Dermis blood vessel endothelial cell (primary cell): ENCODE results near the gene STPG3. TPM values are rescaled to one million over a fixed set of nuclear protein-coding genes. Genes with fewer than 3 reads are reported as not detected.

ENCODE experiments used
- DNase-seq: peaks from one replicate; pipeline ENCODE4 v3.0.0; 2010
- total RNA-seq: library from RNA; depleted of rRNA; stranded (reverse); fragments of >200 nt; gene quantifications from 2 replicates; pipeline ENCODE4 v1.2.3, GENCODE V29; 2014

The STPG3 gene
- total RNA-seq, 1 donor from 2014 or later, result 0.34 TPM

DNA sequence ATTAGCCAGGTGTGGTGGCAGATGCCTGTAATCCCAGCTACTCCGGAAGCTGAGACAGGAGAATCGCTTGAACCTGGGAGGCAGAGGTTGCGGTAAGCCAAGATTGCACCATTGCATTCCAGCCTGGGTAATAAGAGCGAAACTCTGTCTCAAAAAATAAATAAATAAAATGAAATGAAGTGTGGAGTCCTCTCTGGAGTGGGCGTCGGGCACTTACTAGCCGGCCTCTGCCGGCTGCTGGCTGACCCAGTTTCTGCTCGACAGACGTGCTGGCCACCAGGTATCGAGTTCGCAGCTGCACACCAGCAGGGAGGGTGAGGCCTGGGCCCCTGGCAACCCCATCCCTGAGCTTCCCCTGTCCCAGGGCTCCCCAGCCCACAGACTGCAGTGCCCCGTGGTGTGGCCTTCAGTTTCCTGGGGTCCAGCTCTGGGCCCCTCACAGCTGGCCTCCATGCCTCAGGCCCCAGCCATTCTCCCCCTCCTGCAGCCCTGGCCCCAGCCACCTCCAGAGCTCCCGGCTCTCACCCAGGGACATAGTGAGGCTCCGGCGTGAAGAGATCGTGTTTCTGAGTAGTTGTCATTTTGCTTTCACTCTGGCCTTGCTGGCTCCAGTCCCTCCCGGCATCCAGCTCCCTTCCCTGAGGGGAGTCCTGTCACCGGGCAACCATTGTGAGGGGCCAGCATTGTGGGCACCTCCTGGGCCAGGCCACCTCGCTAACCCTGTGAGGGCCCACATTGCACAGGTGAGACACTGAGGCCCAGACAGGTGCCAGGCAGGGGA is 3.8 kb upstream of the STPG3 start:
- DNase-seq, result no peak

DNA sequence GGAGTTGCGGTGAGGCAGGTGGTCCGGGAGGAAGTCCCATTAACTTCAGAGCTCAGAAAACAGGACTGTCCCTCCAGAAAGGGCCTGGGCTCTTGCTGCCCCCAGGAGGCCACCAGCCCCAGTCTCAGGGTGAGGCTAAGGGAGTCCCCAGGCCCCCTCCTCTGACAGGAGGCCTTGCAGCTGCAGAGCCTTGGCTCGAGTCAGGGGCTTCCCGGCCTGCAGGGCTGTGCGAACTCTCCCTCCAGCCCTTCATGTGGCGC is 3.2 kb upstream of the STPG3 start:
- DNase-seq, result no peak

- DNase-seq, result no peak
Measured at GRCh38 chr9:137250329-137251193, 525 bp upstream of the STPG3 start.

- no peak for DNase-seq
Measured at GRCh38 chr9:137251490-137252268, 593 bp downstream of the STPG3 start.

- DNase-seq, result no peak
Measured at GRCh38 chr9:137252555-137253506, 1.7 kb downstream of the STPG3 start.

GRCh38 chr9:137253717-137254623 is 2.9 kb downstream of the STPG3 start:
- DNase-seq, result no peak

DNA sequence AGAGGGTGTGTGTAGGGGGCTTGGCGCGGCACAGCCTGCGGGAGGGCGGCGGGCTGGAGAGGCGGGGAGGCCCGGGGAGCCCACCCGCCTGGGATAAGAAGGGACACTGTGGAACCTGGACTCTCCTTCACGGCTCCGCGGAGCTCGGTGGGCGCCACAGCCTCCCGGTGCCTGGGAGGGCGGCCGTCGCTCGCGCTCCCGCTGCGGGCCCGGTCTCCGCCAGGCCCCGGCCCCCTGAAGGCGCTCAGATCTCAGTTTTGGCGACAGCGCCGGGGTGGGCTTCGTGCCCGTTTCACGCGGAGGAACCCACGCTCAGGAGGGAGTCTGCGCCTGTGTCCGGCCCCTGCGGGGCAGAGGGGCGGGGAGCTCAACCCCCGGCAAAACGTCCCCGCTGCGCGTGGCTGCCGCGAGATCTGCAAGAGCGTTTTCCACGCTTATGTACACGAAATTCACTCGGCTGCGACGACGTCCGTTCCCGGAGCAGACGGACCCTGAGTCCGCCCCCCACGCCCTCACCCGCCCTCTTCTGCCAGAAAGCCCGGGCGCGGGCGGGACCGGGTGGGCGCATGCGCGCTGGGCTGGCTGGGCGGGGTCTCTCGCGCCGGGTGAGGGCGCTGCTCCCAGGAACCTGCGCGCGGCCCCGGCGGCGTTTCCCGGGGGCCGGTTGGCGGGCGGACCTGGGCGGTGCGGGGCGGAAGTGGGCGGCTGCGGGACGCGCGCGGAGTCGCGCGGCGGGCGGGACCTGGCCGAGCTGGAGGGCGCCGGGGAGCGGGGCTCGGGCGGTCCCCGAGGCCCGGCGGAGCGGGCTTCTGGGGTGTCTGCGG is 3.8 kb downstream of the STPG3 start, which contains the start of gene NELFB:
Gene NELFB, plus strand, starts transcription at position 704 of the 824 bp plus-strand sequence.
- DNase-seq, result peak; percentile 86

DNA sequence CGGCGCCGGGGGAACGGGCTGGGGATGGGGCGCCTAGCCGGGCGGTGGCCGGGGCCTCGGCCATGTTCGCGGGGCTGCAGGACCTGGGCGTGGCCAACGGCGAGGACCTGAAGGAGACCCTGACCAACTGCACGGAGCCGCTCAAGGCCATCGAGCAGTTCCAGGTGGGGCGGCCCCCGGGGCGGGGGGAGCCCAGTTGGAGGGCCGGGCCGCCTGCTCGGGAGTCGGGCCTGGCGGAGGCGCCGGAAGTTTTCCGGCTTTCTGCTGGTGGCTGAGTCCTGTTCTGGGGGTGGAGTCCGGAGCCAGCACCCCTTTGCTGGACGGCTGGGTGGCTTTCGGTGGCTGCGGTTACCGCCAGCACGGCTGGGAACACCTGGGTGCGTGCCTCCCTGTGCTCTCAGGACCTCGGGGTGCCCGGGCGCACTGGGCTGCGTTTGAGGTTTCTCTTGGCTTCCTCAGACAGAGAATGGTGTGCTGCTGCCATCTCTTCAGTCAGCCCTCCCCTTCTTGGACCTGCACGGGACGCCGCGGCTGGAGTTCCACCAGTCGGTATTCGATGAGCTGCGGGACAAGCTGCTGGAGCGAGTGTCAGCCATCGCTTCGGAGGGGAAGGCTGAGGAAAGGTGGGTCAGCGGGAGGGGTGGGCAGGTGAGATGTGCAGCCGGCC is 4.5 kb downstream of the STPG3 start:
- peak; percentile 41 for DNase-seq

GRCh38 chr9:137256362-137256761 is 5.3 kb downstream of the STPG3 start:
- no peak for DNase-seq

DNA sequence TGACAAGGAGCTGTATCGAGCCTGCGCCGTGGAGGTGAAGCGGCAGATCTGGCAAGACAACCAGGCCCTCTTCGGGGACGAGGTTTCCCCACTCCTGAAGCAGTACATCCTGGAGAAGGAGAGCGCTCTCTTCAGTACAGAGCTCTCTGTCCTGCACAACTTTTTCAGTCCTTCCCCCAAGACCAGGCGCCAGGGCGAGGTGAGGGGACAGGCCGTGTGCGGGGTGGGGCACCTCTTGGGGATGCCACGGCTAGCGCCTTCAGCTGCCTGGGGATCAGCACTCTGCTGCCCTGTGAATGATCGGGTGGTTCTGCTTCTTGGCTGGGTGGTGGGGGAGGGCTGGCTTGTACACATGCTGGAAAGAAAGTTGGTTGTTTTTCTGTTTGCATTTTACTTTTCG is 5.8 kb downstream of the STPG3 start:
- no peak for DNase-seq

DNA sequence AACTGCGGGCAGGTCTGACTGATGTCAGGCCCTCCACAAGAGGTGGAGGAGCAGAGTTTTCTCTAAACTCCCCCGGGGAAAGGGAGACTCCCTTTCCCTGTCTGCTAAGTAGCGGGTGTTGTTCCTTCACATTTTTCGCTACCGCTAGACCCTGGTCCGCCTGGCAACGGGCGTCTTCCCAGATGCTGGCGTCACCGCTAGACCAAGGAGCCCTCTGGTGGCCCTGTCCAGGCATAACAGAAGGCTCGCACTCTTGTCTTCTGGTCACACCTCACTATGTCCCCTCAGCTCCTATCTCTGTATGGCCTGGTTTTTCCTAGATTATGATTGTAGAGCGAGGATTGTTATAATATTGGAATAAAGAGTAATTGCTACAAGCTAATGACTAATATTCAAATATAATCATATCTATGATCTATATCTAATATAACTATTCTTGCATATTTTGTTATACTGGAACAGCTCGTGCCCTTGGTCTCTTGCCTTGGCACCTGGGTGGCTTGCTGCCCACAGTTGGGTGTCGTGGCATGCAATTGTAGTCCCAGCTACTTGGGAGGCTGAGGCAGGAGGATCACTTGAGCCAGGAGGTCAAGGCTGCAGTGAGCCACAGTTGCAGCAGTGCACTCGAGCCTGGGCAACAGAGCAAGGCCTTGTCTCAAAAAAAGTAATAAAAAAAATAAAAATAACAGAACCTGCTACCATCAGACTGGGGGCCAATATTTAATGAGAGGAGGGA is 11.3 kb downstream of the STPG3 start:
- peak; percentile 53 for DNase-seq

DNA sequence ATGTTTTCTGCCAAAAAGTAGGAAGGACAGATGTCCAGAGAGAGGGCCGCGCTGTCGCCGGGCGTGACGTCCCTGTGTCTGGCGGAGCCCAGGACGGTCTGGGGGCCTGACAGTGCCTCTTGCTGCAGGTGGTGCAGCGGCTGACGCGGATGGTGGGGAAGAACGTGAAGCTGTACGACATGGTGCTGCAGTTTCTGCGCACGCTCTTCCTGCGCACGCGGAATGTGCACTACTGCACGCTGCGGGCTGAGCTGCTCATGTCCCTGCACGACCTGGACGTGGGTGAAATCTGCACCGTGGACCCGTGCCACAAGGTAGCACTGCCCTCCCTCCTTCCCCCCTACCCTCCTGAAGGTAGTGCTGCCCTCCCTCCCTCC is 11.8 kb downstream of the STPG3 start:
- no peak for DNase-seq

- no peak for DNase-seq
Measured at GRCh38 chr9:137263506-137263905, 12.4 kb downstream of the STPG3 start.

GRCh38 chr9:137264067-137264466 is 13.0 kb downstream of the STPG3 start:
- DNase-seq, result no peak

DNA sequence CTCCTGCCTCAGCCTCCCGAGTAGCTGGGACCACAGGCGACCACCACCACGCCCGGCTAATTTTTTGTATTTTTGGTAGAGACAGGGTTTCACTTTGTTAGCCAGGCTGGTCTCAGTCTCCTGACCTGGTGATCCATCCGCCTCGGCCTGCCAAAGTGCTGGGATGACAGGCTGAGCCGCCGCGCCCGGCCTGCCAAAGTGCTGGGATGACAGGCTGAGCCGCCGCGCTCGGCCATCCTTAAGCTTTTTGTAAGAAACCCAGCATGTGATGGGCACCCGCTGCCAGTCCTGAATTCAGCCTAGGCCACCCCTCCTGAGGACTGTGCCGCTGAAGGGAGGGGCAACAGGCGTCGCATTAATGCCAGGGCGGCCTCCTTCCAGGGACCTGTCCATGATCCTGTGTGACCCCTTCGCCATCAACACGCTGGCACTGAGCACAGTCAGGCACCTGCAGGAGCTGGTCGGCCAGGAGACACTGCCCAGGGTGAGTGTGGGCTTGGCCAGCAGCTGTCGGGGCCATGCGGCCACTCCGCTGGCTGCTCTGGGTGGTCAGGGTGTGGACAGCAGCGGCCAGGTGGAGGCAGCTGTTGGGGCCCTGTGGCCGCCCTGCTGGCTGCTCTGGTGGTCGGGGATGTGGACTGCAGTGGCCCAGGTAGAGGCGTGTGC is 14.5 kb downstream of the STPG3 start:
- no peak for DNase-seq

GRCh38 chr9:137266162-137266527 is 15.1 kb downstream of the STPG3 start:
- no peak for DNase-seq

- no peak for DNase-seq
Measured at GRCh38 chr9:137266585-137267453, 15.7 kb downstream of the STPG3 start.
